Left forelimb (tissue), 1 donor: ENCODE data around the gene MARVELD1.

ENCODE experiments used
- DNase-seq: peaks from one replicate; pipeline ENCODE4 v3.0.0-alpha.2; 2018; ENCODE audit warnings: low spot score

The MARVELD1 gene

GRCh38 chr10:97755718-97756117, 42.2 kb downstream of the MARVELD1 start:
- DNase-seq, result no peak

GRCh38 chr10:97757471-97757870, 43.9 kb downstream of the MARVELD1 start:
- no peak for DNase-seq

GRCh38 chr10:97759158-97759887, 45.8 kb downstream of the MARVELD1 start:
- DNase-seq, result no peak

- no peak for DNase-seq
Measured at GRCh38 chr10:97759946-97760345, 46.4 kb downstream of the MARVELD1 start.

- no peak for DNase-seq
Measured at GRCh38 chr10:97760461-97761257, 47.1 kb downstream of the MARVELD1 start.

GRCh38 chr10:97761331-97761865, 47.9 kb downstream of the MARVELD1 start:
- DNase-seq, result no peak

GRCh38 chr10:97762056-97762455, 48.5 kb downstream of the MARVELD1 start:
- DNase-seq, result no peak

GRCh38 chr10:97762816-97763215, 49.3 kb downstream of the MARVELD1 start:
- DNase-seq, result no peak

GRCh38 chr10:97763411-97763810, 49.9 kb downstream of the MARVELD1 start:
- DNase-seq, result no peak

- DNase-seq, result no peak
Measured at GRCh38 chr10:97763947-97764346, 50.4 kb downstream of the MARVELD1 start.

GRCh38 chr10:97764519-97764931, 51.0 kb downstream of the MARVELD1 start:
- no peak for DNase-seq

- no peak for DNase-seq
Measured at GRCh38 chr10:97765201-97765600, 51.7 kb downstream of the MARVELD1 start.

GRCh38 chr10:97766106-97766810, 52.7 kb downstream of the MARVELD1 start:
- DNase-seq, result no peak

GRCh38 chr10:97766996-97767924, 53.7 kb downstream of the MARVELD1 start:
- no peak for DNase-seq
